Endothelial cell of umbilical vein (primary cell): ENCODE results near the gene C10orf53. TPM values are rescaled to one million over a fixed set of nuclear protein-coding genes. Genes with fewer than 3 reads are reported as not detected.

ENCODE experiments used
- BruUV-seq: library from RNA; stranded (reverse); fragments of 400-500 nt; replicated peaks from 2 replicates; lab custom pipeline; 2021; lab: Mats Ljungman, UMichigan
- CTCF ChIA-PET: fragments of 300-600, 350-600 bp; sonication (Branson Sonifier 250); formaldehyde crosslinking; loops from one replicate; lab custom pipeline; 2021; ENCODE audit warnings: antibody characterized with exemption, inconsistent platforms; lab: Charles Lee
- POLR2A ChIA-PET: fragments of 300-600, 350-600 bp; sonication (Branson Sonifier 250); formaldehyde crosslinking; loops from one replicate; lab custom pipeline; 2021; ENCODE audit warnings: antibody characterized with exemption, inconsistent platforms; lab: Charles Lee
- DNase-seq: peaks from one replicate; pipeline ENCODE4 v3.0.0-alpha.2; 2011; ENCODE audit warnings: low read depth, low spot score
- FAIRE-seq: peaks from 2 replicates; lab custom pipeline; 2011; peaks lifted over from hg19 to GRCh38; lab: Jason Lieb, UNC
- H2AFZ ChIP-seq: 2 replicates; pipeline ENCODE4 v1.6.0; 2012; ENCODE audit warnings: low read depth, low read length, control low read depth, inconsistent platforms
- H3K27ac ChIP-seq: 2 replicates; pipeline ENCODE4 v1.5.1; 2011; ENCODE audit warnings: low read depth, mild to moderate bottlenecking, control low read depth, low read length, moderate library complexity; ENCODE audit not compliant: insufficient read depth
- H3K27me3 ChIP-seq, 2 experiments: 2 replicates each; pipeline versions ENCODE4 v1.6.0 to v1.6.1; 2011; ENCODE audit warnings: low read length in 2 of 2, mixed read lengths in 1 of 2; ENCODE audit not compliant: control insufficient read depth in 2 of 2, insufficient read depth in 2 of 2
- H3K36me3 ChIP-seq, 2 experiments: 2 replicates in 1 of 2; 3 replicates in 1 of 2; pipeline ENCODE4 v1.5.1; 2011; ENCODE audit warnings: low read length in 2 of 2, mild to moderate bottlenecking in 1 of 2, moderate library complexity in 1 of 2; ENCODE audit not compliant: control insufficient read depth in 2 of 2, insufficient read depth in 2 of 2; ENCODE audit errors: extremely low read depth in 1 of 2
- H3K4me1 ChIP-seq: 3 replicates; pipeline ENCODE4 v1.5.1; 2011; ENCODE audit warnings: mild to moderate bottlenecking, low read length; ENCODE audit not compliant: control insufficient read depth, insufficient read depth; ENCODE audit errors: extremely low read depth
- H3K4me2 ChIP-seq: 2 replicates; pipeline ENCODE4 v1.6.1; 2011; ENCODE audit warnings: low read length, control low read depth, mixed read lengths; ENCODE audit not compliant: insufficient read depth
- H3K4me3 ChIP-seq, 3 experiments: fragments of 200-600 bp in 1 of 3; sonication (generic), shearing (Covaris generic) in 1 of 3; replicated peaks in 1 of 3; 2 replicates each; pipeline ENCODE4 v1.5.1; 2011 to 2016; ENCODE audit warnings: control low read depth in 3 of 3, low read length in 3 of 3, mild to moderate bottlenecking in 2 of 3, inconsistent platforms in 1 of 3, low read depth in 1 of 3, moderate library complexity in 1 of 3; ENCODE audit not compliant: insufficient read depth in 1 of 3
- H3K79me2 ChIP-seq: 2 replicates; pipeline ENCODE4 v1.6.0; 2012; ENCODE audit warnings: low read length, inconsistent platforms; ENCODE audit not compliant: control insufficient read depth, insufficient read depth
- H3K9ac ChIP-seq: replicated peaks from 2 replicates; pipeline ENCODE3; 2011; ENCODE audit warnings: low read length, control low read depth; ENCODE audit not compliant: insufficient read depth; ENCODE audit errors: extremely low read depth
- H3K9me1 ChIP-seq: replicated peaks from 3 replicates; pipeline ENCODE4 v1.6.0; 2011; ENCODE audit warnings: mild to moderate bottlenecking, low read length; ENCODE audit not compliant: control insufficient read depth, insufficient read depth; ENCODE audit errors: extremely low read depth
- H3K9me3 ChIP-seq: replicated peaks from 2 replicates; pipeline ENCODE4 v1.5.1; 2012; ENCODE audit warnings: low read length, inconsistent platforms; ENCODE audit not compliant: control insufficient read depth, insufficient read depth
- H4K20me1 ChIP-seq: replicated peaks from 2 replicates; pipeline ENCODE3; 2011; ENCODE audit warnings: mild to moderate bottlenecking, low read length; ENCODE audit not compliant: control insufficient read depth, insufficient read depth; ENCODE audit errors: extremely low read depth
- EZH2 ChIP-seq: IDR thresholded peaks from 2 replicates; pipeline ENCODE4 v1.6.1; 2012; ENCODE audit warnings: borderline replicate concordance, low read depth, mild to moderate bottlenecking, moderate library complexity, low read length, inconsistent platforms; ENCODE audit not compliant: severe bottlenecking
- FOS ChIP-seq: IDR thresholded peaks from 2 replicates; pipeline ENCODE4 v1.6.1; 2011; ENCODE audit warnings: mild to moderate bottlenecking, low read length, moderate library complexity, borderline replicate concordance; ENCODE audit not compliant: insufficient read depth
- GATA2 ChIP-seq: IDR thresholded peaks from 2 replicates; pipeline ENCODE4 v1.7.0; 2011; ENCODE audit warnings: low read depth, mild to moderate bottlenecking, moderate library complexity, mixed read lengths, low read length; ENCODE audit not compliant: insufficient read length, insufficient read depth
- JUN ChIP-seq: IDR thresholded peaks from 2 replicates; pipeline ENCODE4 v1.6.1; 2011; ENCODE audit warnings: borderline replicate concordance, low read depth; ENCODE audit not compliant: insufficient read length, insufficient read depth
- MAX ChIP-seq: IDR thresholded peaks from 2 replicates; pipeline ENCODE4 v1.6.1; 2011; ENCODE audit not compliant: insufficient read depth, insufficient read length
- POLR2AphosphoS5 ChIP-seq: IDR thresholded peaks from 2 replicates; pipeline ENCODE4 v1.6.1; 2012; ENCODE audit warnings: low read depth, mild to moderate bottlenecking, control low read depth, low read length, moderate library complexity; ENCODE audit not compliant: insufficient read depth
- dilution Hi-C: fragments of 300-500 bp; cut with MboI; formaldehyde crosslinking; loops from one replicate; pipeline ENCODE4 v1.15.0; 2019; ENCODE audit warnings: low sequenced_read_pairs; ENCODE audit not compliant: extremely low pct_ligation_motif_present
- intact Hi-C: fragments of 100-400 bp; cut with micrococcal nuclease; formaldehyde crosslinking; loops from one replicate; pipeline ENCODE4 v1.10.0; 2022
- polyA plus RNA-seq, 4 experiments: library from polyadenylated mRNA; depleted of rRNA in 3 of 4; stranded (reverse) in 3 of 4; unstranded in 1 of 4; fragments of >200 nt; gene quantifications; 2 replicates each; pipeline versions ENCODE4 v1.2.1 to v1.2.3, GENCODE V29; 2011 to 2012; ENCODE audit warnings: missing spikeins in 1 of 4
- total RNA-seq: library from RNA; stranded (reverse); gene quantifications from 2 replicates; pipeline ENCODE4 v1.2.3, GENCODE V29; 2021

C10orf53 gene
- total and polyA plus RNA-seq, 2 donors (not counting 3 experiments of a cell fraction or from before 2014, with no cell fraction given): not detected

- no peak for FAIRE-seq
- H3K79me2 ChIP-seq: no peaks in the 10 kb centered on the region
- no peaks in the 10 kb centered on the region for H4K20me1 ChIP-seq
Measured at GRCh38 chr10:49746626-49747302, 67.3 kb downstream of the C10orf53 start.

More at GRCh38 chr10:49746626-49747302, 67.3 kb downstream of the C10orf53 start:
- DNase-seq: no peak
- no peaks in the 10 kb centered on the region for H3K9me3 ChIP-seq
- ChIA-PET CTCF (no interaction called here), POLR2A (no interaction called here)
- dilution Hi-C loops (no loop called here), intact Hi-C loops (no loop called here)
- H3K27me3 ChIP-seq: no peaks in the 10 kb centered on the region
- no peak overlapping the region for H3K27ac ChIP-seq
- H3K4me3 ChIP-seq: no peak overlapping the region
- no peaks in the 10 kb centered on the region for H3K9me1 ChIP-seq
- H3K4me1 ChIP-seq: no peaks in the 10 kb centered on the region
- H3K4me2 ChIP-seq: no peak overlapping the region
- TF ChIP-seq POLR2AphosphoS5: no peak
- TF ChIP-seq EZH2: no peak
- TF ChIP-seq JUN: no peak
- no peak for TF ChIP-seq FOS
- no peak for TF ChIP-seq GATA2
- no peak for TF ChIP-seq MAX
- no TSS peak for BruUV-seq
- H3K9ac ChIP-seq: no peak overlapping the region
- no peaks in the 10 kb centered on the region for H3K36me3 ChIP-seq
- no peak overlapping the region for H2AFZ ChIP-seq

Other genes with a start within 250 kb of the C10orf53 start
- 39.6 and 59.6 TPM in 2 replicates for gene ERCC6, start 140.5 kb upstream of the C10orf53 start, total RNA-seq
- gene ERCC6, start 140.5 kb upstream of the C10orf53 start, polyA plus RNA-seq: 15.3 and 15.9 TPM in 2 replicates
- gene SLC18A3, start 69.3 kb upstream of the C10orf53 start, total RNA-seq: not detected in 2 replicates
- gene SLC18A3, start 69.3 kb upstream of the C10orf53 start, polyA plus RNA-seq: 0.03 TPM in 1 of 2 replicates, not detected in the other
- not detected in 2 replicates for gene CHAT, start 65.6 kb upstream of the C10orf53 start, total RNA-seq
- gene CHAT, start 65.6 kb upstream of the C10orf53 start, polyA plus RNA-seq: not detected in 2 replicates
- gene OGDHL, start 82.7 kb downstream of the C10orf53 start, total RNA-seq: 0.58 and 1.0 TPM in 2 replicates
- gene OGDHL, start 82.7 kb downstream of the C10orf53 start, polyA plus RNA-seq: 0.43 and 0.72 TPM in 2 replicates